GM12865 (cell line): ENCODE measurements around the gene PAIP2B.
"Not testable (repeated sequence)": the region's sequence is repeated elsewhere in the genome, so short reads cannot be mapped to it uniquely, and the experiment has no call there.

ENCODE experiments used
- DNase-seq: peaks from one replicate; pipeline ENCODE4 v3.0.0; 2010; ENCODE audit warnings: low read depth
- H3K4me3 ChIP-seq: 2 replicates; pipeline ENCODE4 v1.5.1; 2011; ENCODE audit warnings: mild to moderate bottlenecking, low read depth, low read length, control low read depth
- CTCF ChIP-seq: IDR thresholded peaks from 2 replicates; pipeline ENCODE4 v1.5.1; 2011; ENCODE audit warnings: low read length, control low read depth, low read depth, inconsistent platforms; ENCODE audit not compliant: insufficient read depth; ENCODE audit errors: missing control alignments

PAIP2B gene

GRCh38 chr2:71238089-71238488 is 11.2 kb upstream of the PAIP2B start:
- no peak for TF ChIP-seq CTCF
- DNase-seq: no peak
- H3K4me3 ChIP-seq: no peak overlapping the region

GRCh38 chr2:71235930-71236587 is 9.2 kb upstream of the PAIP2B start:
- no peak overlapping the region for H3K4me3 ChIP-seq
- DNase-seq: no peak
- TF ChIP-seq CTCF: no peak

DNA sequence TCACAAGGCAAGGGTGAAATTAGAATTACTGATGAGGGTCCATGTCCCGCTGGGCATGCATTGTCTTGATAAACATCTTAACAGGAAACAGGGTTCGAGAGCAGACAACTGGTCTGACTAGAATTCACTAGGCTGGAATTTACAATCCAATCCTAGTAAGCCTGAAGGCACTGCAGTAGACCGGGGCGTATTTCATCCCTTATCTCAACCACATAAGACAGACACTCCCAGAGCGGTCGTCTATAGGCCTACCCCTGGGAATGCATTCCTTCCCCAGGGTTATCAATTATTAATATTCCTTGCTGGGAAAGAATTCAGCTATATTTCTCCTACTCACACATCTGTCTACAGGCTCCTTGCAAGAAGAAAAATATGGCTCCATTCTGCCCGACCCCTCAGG is 6.2 kb upstream of the PAIP2B start:
- H3K4me3 ChIP-seq, DNase-seq: not testable (repeated sequence)

DNA sequence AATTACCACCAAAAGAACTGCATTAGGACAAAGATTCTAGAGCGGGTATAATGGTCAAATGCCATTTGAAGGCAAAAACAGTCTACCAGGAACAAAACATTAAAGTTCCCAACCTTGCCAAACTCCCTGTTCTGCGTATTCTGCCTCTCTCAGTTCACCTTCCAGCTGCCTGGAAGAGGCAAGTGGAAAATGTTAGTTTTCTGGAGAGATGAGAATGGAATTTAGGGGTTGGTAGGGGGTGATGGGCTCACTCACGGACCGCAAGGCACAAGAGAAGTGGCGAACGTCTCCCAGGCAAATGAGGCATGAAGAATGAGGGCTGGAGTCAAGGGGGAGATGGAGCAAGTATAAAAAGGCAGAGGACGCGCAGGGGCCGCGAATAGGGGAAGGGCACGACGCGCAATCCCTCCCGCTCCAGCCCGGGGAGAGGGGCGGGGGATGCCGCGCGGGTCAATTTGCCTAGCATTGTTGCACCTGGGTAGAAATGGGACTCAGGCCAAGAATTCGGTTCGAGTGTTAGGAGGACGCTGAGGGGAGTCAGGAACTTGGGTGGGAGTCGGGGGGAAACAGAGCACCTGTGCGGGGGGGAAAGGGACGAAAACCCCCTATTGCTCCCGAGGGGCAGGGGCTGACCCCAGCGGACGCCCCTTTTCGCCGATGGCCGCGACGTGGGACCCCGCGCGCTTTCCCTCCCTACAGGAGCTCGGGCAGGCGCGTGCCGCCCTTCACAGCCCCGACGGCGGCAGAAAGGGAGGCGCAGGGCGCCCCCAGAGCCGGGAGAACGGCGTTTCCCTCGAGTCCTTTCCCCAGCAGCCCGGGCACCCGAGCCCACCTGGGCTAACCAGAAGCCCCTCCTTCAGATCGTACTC is 573 bp downstream of the PAIP2B start:
- DNase-seq: no peak
- TF ChIP-seq CTCF: no peak
- H3K4me3 ChIP-seq: peak overlapping the region; percentile 61

DNA sequence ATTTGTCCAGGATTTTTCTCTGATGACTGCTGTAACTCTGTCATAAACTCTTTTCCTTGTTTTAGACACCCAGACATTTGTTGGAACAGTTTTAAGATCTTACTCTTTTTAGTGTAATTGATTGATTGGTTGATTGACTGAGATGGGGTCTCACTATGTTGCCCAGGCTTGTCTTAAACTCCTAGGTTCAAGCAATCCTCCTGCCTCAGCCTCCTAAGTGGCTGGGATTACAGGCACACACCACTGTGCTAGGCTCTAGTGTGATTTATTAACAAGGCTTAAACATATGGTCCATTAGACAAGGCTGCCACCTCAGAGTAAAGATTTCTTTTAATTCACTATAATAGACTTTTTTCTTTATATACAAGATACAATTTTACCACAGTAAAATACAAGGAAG is 2.0 kb downstream of the PAIP2B start:
- no peak for TF ChIP-seq CTCF
- no peak overlapping the region for H3K4me3 ChIP-seq
- DNase-seq: no peak

GRCh38 chr2:71224457-71224856 is 2.4 kb downstream of the PAIP2B start:
- no peak overlapping the region for H3K4me3 ChIP-seq
- no peak for TF ChIP-seq CTCF
- no peak for DNase-seq

DNA sequence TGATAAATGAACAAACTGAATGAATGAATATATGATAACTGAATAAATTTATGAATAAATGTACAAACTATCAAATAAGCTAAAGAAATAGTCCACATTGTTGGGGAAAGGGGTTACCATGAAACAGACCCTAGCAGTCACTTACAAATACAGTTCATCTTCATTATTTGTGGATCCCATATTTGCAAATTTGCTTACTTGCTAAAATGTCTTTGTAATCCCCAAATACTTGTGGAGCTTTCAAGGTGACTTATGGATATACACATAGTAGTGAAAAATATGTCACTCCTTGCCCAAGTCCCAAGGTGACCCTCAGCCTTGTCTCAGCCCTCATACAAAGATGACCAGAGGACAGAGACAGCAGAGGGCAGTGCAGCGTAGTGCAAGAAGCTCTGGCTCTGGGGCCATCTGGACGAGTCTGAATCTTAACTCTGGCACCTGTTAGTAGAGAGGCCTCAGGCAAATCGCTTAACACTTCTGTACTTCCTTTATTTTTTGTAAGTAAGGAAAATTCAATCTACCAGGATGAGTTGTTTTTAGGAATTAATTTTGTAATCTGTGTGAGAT is 3.1 kb downstream of the PAIP2B start:
- peak; percentile 37 for DNase-seq
- TF ChIP-seq CTCF: peak; percentile 17
- H3K4me3 ChIP-seq: no peak overlapping the region
